Body of pancreas (tissue), 4 donors: ENCODE data around the gene RASGRF2.

Source experiments
- CTCF ChIP-seq, 7 experiments: fragments of 450-650 bp in 4 of 7; fragments of 200-600 bp in 3 of 7; sonication (generic) in 3 of 7; IDR thresholded peaks; one replicate each; pipeline ENCODE4 v1.5.1; 2016 to 2019; ENCODE audit warnings: antibody characterized with exemption in 7 of 7
- POLR2A ChIP-seq, 3 donors: fragments of 450-650 bp; IDR thresholded peaks; one replicate each; pipeline ENCODE4 v1.6.1; 2016; ENCODE audit warnings: antibody characterized with exemption in 3 of 3, mild to moderate bottlenecking in 2 of 3

- no peak for TF ChIP-seq CTCF (IDR thresholded peaks at IDR 0.05)
- no peak for TF ChIP-seq POLR2A (IDR thresholded peaks at IDR 0.05)
Measured at GRCh38 chr5:81093536-81094196, 133.5 kb downstream of the RASGRF2 start.
